Cardiac muscle cell (in vitro differentiated cells and primary cell): ENCODE results near the gene GPR68. TPM values are rescaled to one million over a fixed set of nuclear protein-coding genes. Genes with fewer than 3 reads are reported as not detected.

Source experiments
- DNase-seq, 2 donors: peaks; one replicate each; pipeline versions ENCODE4 v3.0.0 to v3.0.0-alpha.2; 2010 to 2017; ENCODE audit warnings: low read depth in 1 of 2, low spot score in 1 of 2
- H3K27ac ChIP-seq: fragments of 200-600 bp; sonication (generic); 2 replicates; pipeline ENCODE4 v1.5.1; 2016
- H3K27me3 ChIP-seq: fragments of 200-600 bp; sonication (generic); 2 replicates; pipeline ENCODE4 v1.6.0; 2016; ENCODE audit warnings: control low read depth
- H3K36me3 ChIP-seq: fragments of 200-600 bp; sonication (generic); 2 replicates; pipeline ENCODE4 v1.5.1; 2016; ENCODE audit warnings: control low read depth
- H3K4me1 ChIP-seq: fragments of 200-600 bp; sonication (generic); 2 replicates; pipeline ENCODE4 v1.8.1; 2017; ENCODE audit warnings: low read depth, mild to moderate bottlenecking, mixed run types
- H3K4me3 ChIP-seq: fragments of 200-600 bp; sonication (generic); 2 replicates; pipeline ENCODE4 v1.5.1; 2016; ENCODE audit warnings: mild to moderate bottlenecking
- H3K9me3 ChIP-seq: fragments of 200-600 bp; sonication (generic); 2 replicates; pipeline ENCODE4 v1.5.1; 2017; ENCODE audit warnings: low read depth, mild to moderate bottlenecking, control low read depth
- polyA plus RNA-seq: library from polyadenylated mRNA; unstranded; fragments of >200 nt; fragmentation: Nextera tagmentation; extraction: Ambion mirVana; gene quantifications from 2 replicates; pipeline ENCODE4 v1.2.1, GENCODE V29; 2016
- total RNA-seq: library from RNA; depleted of rRNA; stranded (reverse); fragments of >200 nt; gene quantifications from 2 replicates; pipeline ENCODE4 v1.2.3, GENCODE V29; 2016
- TF ChIP-seq, protein P1 (sequence below): IDR thresholded peaks from 2 replicates; pipeline ENCODE4 v1.5.1; 2012; ENCODE audit warnings: low read depth, mild to moderate bottlenecking, low read length

Gene GPR68
- total and polyA plus RNA-seq, 2 experiments from 2014 or later: 0.22 to 0.42 TPM

GRCh38 chr14:91279354-91279753 lies 34.9 kb upstream of the GPR68 start:
- peaks cover 9% of the 10 kb centered on the region for H3K4me1 ChIP-seq
- no peak for DNase-seq
- TF ChIP-seq, protein P1, sequence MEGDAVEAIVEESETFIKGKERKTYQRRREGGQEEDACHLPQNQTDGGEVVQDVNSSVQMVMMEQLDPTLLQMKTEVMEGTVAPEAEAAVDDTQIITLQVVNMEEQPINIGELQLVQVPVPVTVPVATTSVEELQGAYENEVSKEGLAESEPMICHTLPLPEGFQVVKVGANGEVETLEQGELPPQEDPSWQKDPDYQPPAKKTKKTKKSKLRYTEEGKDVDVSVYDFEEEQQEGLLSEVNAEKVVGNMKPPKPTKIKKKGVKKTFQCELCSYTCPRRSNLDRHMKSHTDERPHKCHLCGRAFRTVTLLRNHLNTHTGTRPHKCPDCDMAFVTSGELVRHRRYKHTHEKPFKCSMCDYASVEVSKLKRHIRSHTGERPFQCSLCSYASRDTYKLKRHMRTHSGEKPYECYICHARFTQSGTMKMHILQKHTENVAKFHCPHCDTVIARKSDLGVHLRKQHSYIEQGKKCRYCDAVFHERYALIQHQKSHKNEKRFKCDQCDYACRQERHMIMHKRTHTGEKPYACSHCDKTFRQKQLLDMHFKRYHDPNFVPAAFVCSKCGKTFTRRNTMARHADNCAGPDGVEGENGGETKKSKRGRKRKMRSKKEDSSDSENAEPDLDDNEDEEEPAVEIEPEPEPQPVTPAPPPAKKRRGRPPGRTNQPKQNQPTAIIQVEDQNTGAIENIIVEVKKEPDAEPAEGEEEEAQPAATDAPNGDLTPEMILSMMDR: no peak
- no peaks in the 10 kb centered on the region for H3K27me3 ChIP-seq
- no peaks in the 10 kb centered on the region for H3K9me3 ChIP-seq
- no peaks in the 10 kb centered on the region for H3K36me3 ChIP-seq
- no peak overlapping the region for H3K27ac ChIP-seq
- H3K4me3 ChIP-seq: no peak overlapping the region

GRCh38 chr14:91278383-91278715 lies 33.8 kb upstream of the GPR68 start:
- TF ChIP-seq, protein P1: no peak
- DNase-seq: no peak
- Histone ChIP-seq H3K9me3 (no peaks in the 10 kb centered on the region), H3K27ac (no peak overlapping the region), H3K4me1 (no peaks in the 10 kb centered on the region), H3K4me3 (no peak overlapping the region), H3K36me3 (no peaks in the 10 kb centered on the region), H3K27me3 (no peaks in the 10 kb centered on the region)

DNA sequence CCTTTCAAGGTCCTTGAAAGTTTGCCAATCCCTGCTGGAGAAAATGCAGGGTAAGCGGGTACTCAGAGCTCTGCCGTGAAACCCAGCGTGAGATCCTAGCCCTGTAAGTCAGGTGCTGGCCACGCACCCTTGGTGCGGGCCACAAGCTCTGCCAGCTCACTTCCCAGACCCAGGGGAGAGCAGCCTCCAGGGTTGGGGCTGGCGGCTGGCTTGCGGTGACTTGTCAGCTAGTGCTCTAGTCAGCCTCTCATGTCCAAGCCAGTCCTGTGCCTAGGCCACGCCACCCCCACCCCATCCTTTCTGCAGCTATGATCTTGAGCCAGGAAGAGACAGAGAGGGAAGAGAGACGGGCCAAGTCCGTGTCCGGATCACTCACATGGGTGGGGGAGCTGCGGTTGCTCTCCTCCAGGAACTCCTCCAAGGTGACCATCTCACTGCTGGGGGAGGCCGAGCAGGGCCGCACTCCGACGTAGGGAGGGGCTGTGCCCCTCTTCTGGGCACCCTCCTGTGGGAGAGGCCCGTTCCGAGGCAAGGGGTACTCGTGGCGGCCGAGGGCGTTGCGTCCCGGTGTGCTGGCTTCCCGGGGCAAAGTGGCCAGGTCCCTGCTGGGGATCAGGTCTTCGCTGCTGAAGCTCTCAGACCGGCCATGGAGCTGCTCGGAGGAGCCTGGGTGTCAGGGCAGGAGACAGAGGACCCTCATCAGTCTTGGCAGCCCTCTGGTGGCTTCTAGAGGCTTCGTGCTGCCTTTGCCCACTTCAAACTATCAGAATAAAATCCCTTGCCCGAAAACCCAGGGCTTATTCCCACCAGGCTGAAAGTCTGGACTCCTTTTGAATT lies 33.3 kb upstream of the GPR68 start:
- DNase-seq: no peak

GRCh38 chr14:91274796-91275195 lies 30.3 kb upstream of the GPR68 start:
- H3K4me3 ChIP-seq: no peak overlapping the region
- no peak for DNase-seq
- TF ChIP-seq, protein P1: no peak
- no peaks in the 10 kb centered on the region for H3K4me1 ChIP-seq
- no peaks in the 10 kb centered on the region for H3K9me3 ChIP-seq
- no peaks in the 10 kb centered on the region for H3K27me3 ChIP-seq
- no peak overlapping the region for H3K27ac ChIP-seq
- no peaks in the 10 kb centered on the region for H3K36me3 ChIP-seq

More for the DNA sequence above, 33.3 kb upstream of the GPR68 start:
- Histone ChIP-seq H3K27me3 (no peaks in the 10 kb centered on the region), H3K4me3 (no peak overlapping the region), H3K36me3 (no peaks in the 10 kb centered on the region), H3K4me1 (no peaks in the 10 kb centered on the region), H3K9me3 (no peaks in the 10 kb centered on the region), H3K27ac (no peak overlapping the region)
- TF ChIP-seq, protein P1: no peak

DNA sequence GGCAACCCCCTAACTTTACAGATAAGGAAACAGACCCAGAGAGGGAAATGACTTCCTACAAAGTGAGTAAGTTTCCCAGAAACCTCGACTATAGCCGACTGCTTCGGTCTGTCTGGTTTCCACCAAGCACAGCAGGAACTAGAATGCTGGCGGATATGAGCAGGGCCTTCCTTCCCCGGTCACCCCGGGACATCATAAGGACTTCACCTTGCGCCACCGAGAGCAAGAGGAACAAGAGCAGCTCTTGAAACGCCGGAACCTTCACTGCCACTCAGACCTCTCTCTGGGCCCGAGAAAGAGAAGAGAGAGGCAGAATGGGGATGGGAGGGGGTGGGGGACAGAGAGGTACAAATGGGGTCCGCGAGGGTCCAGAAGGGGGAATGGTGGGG lies 29.4 kb upstream of the GPR68 start:
- Histone ChIP-seq H3K9me3 (no peaks in the 10 kb centered on the region), H3K36me3 (no peaks in the 10 kb centered on the region), H3K27me3 (no peaks in the 10 kb centered on the region), H3K4me1 (no peaks in the 10 kb centered on the region), H3K4me3 (no peak overlapping the region), H3K27ac (no peak overlapping the region)
- TF ChIP-seq, protein P1: no peak
- DNase-seq: no peak
